GOT3 (cell line): Measurements from ENCODE around the gene TBL1X.
"Not testable (repeated sequence)": the region's sequence is repeated elsewhere in the genome, so short reads cannot be mapped to it uniquely, and the experiment has no call there.

Experiments used
- DNase-seq: peaks from one replicate; lab custom pipeline; 2025; ENCODE audit warnings: mixed read lengths; lab: John Stamatoyannopoulos, UW

The TBL1X gene

DNA sequence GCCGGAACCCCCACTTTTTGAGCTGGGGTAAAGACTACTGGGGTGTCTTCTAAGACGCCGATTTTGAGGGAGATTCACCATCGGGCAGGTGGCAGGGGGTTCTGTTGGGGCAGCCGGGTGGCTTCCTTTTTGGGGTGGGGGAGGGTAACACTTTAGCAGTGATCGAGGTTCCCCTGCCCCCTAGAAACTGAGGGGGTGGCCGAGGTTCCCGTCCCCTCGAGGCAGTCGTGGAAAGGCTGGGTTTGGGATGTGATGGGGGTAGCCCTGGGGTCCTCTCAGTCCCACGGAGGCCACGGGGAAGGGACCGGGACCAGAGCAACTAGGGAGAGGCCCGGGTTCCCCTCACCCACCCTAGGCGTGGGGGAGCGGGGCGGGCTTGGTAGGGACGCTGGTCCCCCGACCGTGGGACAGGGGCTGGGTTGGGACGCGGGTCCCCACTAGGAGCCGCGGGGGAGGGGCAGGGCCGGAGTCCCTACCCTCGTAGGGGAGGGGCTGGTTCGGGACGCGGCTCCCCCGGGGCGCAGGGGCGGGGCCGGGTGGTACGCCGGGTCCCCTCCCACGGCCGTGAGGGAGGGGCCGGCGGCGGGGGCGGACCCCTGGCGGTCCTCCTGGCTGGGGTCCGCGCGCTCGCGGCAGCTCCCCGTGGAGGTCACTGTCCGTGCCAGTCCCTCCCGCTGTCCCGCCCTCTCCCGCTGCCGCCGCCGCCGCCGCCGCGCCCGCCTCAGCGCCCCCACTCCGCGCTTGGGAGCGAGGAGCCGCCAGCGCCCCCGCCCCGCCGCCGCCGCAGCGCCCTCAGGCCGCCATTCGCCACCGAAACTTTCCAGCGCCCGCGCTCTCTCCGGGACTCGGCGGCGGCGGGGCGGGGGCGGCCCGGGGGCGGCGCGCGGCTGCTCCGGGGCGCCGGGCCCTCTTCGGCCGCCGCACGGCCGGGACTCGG lies at the start of gene TBL1X:
TBL1X (plus strand) TSS at position 624 of the 937 bp plus-strand sequence. CDS start 188,529 bp downstream, outside the sequence.
- peak; percentile 43 for DNase-seq

DNA sequence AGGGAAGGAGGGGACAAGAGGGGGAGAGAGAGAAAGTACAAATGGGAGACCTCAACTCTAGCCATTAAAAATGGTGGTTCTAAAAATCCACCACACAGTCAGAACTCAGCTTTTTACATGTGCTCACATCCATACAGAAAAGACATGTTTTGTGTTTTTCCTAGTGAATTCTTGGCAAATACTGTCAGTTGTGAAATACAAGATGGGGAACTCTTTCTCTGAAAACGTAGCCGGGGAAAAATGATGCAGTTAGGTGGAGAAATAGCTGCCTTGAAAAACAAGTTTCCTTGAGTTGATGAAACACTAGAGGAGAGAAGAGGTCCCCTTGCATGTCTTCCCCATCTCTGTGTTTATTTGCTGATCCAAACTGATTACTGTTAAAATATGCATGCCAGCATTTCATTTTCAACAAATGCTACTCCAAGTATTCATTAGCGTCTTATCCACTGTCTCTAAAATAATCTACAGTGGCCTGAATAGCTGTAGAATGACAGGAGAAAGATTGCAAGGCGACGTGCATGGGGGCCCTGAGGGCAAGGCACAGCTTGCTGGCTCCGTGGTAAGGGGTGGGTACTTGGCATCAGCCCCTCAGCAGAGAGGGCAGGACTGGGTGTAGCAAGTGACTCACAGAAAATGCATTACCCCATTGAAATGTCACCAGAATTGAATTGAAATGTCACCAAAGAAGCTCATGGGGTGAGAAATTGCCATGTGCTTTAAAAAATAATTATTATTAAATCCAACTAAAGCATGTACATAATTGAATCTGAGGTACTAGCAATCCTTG lies 48.1 kb upstream of the TBL1X start:
- no peak for DNase-seq

DNA sequence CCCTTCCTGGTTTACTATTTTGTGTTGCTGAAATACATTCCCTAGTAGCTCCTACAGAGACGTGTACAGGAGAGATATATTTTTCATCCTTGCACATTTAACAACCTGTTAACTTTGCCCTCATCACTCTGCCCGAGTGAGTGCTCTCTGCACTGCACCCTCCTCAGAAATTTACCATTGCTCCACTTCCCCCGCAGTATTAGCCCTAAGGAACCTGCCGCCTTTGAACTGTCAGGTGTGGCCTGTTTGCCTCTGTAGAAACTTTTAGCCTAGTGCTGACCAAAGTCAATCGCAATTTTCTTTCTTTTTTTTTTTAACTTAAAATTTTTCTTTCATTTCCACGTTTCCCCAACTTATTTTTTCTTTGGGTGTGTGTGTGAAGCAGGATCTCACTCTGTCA lies 46.6 kb upstream of the TBL1X start:
- no peak for DNase-seq

- DNase-seq, result no peak
Observed at GRCh38 chrX:9420275-9421265, 44.3 kb upstream of the TBL1X start.

DNA sequence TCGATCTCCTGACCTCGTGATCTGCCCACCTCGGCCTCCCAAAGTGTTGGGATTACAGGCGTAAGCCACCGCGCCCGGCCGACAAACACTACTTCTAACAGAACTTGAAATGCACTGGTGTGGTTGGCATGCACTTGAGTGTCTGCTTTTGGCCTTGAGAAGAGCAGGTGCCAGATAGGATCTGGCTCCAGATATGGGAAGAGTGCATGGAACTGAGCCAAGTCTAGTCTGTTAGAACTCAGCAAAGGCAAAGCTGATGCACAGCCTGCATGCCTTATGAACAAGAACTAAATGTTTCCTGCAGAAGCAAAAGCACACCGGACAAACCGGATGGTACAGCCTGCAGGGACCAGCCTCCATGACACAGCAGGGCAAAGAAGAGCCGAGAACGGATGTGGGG lies 35.1 kb upstream of the TBL1X start:
- no peak for DNase-seq

GRCh38 chrX:9430346-9430921 lies 34.4 kb upstream of the TBL1X start:
- DNase-seq, result no peak

DNA sequence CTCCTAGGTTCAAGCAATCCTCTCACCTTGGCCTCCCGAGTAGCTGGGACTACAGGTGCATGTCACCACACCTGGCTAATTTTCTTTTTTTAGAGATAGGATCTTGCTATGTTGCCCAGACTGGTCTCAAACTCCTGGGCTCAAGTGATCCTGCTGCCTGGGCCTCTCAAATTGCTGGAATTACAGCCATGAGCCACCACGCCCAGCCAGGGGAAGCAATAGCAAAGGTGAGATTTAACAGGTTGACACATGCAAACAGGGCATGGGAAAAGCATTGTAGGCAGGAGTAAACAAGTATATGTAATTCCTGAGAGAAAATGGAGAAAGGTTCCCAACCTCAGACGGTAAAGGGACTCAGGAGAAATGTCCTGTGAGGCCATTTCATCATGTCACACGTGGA lies 33.6 kb upstream of the TBL1X start:
- DNase-seq, result no peak

GRCh38 chrX:9433596-9433995 lies 31.3 kb upstream of the TBL1X start:
- DNase-seq, result no peak

DNA sequence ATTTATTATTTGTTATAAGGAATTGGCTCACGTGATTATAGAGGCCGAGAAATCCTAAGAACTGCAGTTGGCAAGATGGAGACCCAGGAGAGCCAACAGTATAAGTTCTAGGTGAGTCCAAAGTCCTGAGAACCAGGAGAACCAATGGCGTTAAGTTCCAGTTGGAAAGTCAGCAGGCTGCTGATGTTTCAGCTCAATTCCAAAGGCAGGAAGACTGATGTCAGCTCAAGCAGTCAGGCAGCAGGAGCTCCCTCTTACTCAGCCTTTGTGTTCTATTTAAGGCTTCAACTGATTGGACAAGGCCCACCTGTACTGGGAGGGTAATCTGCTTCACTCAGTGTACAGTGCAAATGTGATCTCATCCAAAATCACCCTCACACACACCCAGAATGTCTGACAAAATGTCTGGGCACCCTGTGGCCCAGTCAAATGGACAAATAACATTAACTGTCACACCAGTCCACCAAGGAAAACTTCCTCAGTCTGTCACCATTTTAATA lies 30.8 kb upstream of the TBL1X start:
- DNase-seq, result no peak

- DNase-seq, result not testable (repeated sequence)
Observed at GRCh38 chrX:9435086-9435485, 29.8 kb upstream of the TBL1X start.

DNA sequence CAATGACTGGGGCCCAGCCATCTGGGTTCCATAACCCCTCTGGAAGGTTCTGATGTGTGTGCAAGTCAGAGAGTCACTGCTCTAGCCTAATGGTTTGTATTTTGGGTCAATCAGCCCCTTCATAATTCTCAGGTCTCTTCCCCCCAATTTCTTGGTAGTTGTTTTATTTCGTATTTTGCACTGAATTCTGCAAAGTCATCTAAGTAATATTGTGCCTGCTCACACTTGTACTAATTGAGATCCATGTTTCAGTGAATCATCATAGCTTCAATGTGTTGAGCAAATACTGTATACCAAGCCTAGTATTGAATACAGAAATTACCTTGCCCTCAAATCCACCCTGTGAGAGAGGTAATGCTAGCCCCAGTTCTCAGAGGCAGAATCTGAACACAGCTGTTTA lies 28.0 kb upstream of the TBL1X start:
- no peak for DNase-seq

DNA sequence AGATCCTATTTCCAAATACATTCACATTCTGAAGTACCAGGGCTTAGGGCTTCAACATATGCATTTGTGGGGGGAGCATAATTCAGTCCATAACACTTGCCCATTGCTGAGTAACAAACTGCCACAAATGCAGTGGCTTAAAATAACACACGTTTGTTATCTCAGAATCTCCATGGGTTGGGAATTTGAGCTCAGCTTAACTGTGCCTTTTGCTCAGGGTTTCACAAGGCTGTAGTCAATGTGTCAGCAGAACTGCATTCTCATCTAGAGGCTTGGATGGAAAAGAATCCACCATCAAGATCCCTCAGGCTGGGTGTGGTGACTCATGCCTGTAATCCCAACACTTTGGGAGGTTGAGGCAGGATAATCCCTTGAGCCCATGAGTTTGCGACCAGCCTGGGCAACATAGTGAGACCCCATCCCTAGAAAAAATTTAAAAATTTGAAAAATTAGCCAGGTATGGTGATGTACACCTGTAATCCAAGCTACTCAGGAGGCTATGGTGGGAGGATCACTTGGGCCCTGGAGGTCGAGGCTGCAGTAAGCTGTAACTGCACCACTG lies 25.8 kb upstream of the TBL1X start:
- DNase-seq, result no peak

- DNase-seq, result no peak
Observed at GRCh38 chrX:9440116-9440844, 24.6 kb upstream of the TBL1X start.

DNA sequence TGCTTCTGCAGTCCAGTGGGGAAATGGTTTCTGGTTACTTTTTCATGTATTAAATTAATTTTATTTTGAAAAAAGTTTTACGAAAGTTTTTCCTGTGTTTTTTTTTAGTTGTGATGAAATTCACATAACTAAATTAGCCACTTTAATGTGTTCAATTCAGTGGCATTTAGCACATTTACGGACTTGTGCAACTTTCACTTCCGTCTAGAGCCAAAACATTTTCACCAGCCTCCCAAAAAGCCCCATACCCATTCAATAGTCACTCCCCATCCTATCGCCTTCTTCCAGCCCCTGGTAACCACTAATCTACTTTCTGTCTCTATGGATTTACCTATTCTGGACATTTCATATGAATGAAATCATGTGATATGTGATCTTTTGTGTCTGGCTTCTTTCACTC lies 22.8 kb upstream of the TBL1X start:
- no peak for DNase-seq

DNA sequence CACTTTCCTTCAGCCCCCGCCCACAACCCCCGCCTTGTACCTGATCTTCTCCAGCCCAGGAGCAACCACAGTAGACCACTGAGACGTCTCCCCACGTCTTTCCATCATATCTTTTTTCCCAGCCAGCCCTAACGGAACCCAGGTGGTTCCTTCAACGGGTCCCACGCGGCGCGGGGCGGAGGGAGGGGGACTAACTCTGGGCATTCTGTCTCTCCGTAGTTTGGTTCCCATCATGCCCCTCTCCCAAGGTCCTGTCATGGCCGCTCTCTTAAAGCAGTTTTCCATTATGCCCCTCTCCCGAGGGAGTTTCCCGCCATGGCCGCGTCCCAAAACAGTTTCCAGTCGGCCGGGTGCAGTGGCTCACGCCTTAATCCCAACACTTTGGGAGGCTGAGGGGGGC lies 21.5 kb upstream of the TBL1X start:
- DNase-seq, result no peak

- no peak for DNase-seq
Observed at GRCh38 chrX:9447906-9448305, 17.0 kb upstream of the TBL1X start.

GRCh38 chrX:9456250-9457074 lies 8.4 kb upstream of the TBL1X start:
- no peak for DNase-seq

- DNase-seq, result not testable (repeated sequence)
Observed at GRCh38 chrX:9458034-9458433, 6.8 kb upstream of the TBL1X start.

DNA sequence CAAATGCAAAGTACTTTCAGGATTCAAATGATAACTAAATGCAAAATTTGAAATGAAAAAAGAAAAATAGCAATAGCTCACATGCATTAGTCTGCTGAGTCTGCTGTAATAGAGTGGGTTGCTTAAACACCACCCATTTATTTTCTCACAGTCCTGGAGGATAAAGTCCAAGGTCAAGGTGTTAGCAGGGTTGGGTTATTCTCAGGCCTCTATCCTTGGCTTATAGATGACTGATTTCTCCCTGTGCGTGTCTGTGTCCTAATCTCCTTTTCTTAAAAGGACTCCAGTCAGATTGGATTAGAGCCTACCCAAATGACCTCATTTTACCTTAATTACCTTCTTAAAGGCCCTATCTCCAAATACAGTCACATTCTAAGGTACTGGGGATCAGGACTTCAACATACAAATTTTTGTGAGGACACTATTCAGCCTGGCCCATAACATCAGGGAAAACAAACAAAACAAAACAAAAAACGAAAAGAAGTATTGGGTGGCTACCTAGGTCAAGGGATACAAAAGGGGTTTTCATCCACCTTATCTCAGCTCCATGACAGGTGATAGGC lies 6.3 kb upstream of the TBL1X start:
- no peak for DNase-seq
